ENCODE measurements around the gene OR6M1.

The OR6M1 gene

DNA sequence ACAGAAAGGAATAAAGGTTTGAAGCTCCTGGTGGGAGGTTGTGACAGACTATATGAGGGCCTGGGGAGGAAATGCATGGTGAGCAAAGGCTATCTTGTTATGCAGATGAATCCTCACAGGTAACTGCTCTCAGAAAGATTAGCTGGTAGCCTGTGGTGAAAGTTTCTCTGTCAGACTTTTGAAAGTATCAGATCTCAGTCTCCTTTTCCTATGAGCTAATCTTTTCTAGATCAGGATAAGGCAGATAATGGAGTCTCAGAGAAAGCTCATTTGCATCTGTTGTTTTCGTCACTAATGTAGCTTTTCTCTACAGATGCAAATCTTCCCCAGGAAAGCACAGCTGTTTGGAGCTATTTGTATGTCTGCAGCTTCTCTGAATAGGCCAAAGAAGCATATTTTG lies 30.9 kb downstream of the OR6M1 start:
- Histone ChIP-seq H3K4me3 (ENCODE audit: low read length in 2 of 2) (no peak overlapping the region), H3K14ac (ENCODE audit: low read length) (no peak overlapping the region), H2AFZ (ENCODE audit: low read length) (no peak overlapping the region), H2BK15ac (ENCODE audit: low read length) (no peak overlapping the region), H2BK120ac (ENCODE audit: low read depth, low read length) (no peak overlapping the region), H3K4ac (ENCODE audit: low read length) (no peak overlapping the region), H3K4me1 (ENCODE audit: control insufficient read depth in 2 of 2, insufficient read depth in 1 of 2, low read depth in 1 of 2, low read length in 2 of 2) (no peaks in the 10 kb centered on the region), H3K9ac (ENCODE audit: low read depth, low read length, poor library complexity) (no peak overlapping the region), H2AK5ac (ENCODE audit: low read depth, low read length) (no peak overlapping the region), H2BK12ac (ENCODE audit: low read length) (no peak overlapping the region), H4K8ac (ENCODE audit: low read depth, low read length) (no peak overlapping the region), H3K18ac (ENCODE audit: low read length) (no peak overlapping the region), H3K23ac (ENCODE audit: low read depth, low read length, poor library complexity) (no peak overlapping the region), H2BK5ac (ENCODE audit: low read length) (no peak overlapping the region), H3K36me3 (replicated peaks in 1 of 2; ENCODE audit: control insufficient read depth in 2 of 2, insufficient read depth in 2 of 2, low read length in 2 of 2) (no peaks in the 10 kb centered on the region), H3K27ac (replicated peaks; ENCODE audit: low read length) (no peak overlapping the region), H3K79me1 (ENCODE audit: low read depth, low read length) (no peaks in the 10 kb centered on the region), H3K27me3 (ENCODE audit: control insufficient read depth in 3 of 3, insufficient read depth in 3 of 3, low read depth in 1 of 3, low read length in 3 of 3) (no peaks in the 10 kb centered on the region), H3K9me3 (replicated peaks in 1 of 2; ENCODE audit: control insufficient read depth in 2 of 2, insufficient read depth in 1 of 2, low read depth in 1 of 2, low read length in 2 of 2) (no peaks in the 10 kb centered on the region), H3K4me2 (ENCODE audit: insufficient read depth, low read length, poor library complexity, severe bottlenecking) (no peak overlapping the region), H4K91ac (ENCODE audit: low read depth, low read length, poor library complexity) (no peak overlapping the region)
- no CpG with 5 or more reads among the region's 1 CpG for WGBS, 2 donors (ENCODE audit: extremely low coverage in 2 of 2, insufficient read length in 2 of 2, insufficient replicate concordance in 1 of 2)
- DNase-seq (ENCODE audit: low spot score) = no peak

DNA sequence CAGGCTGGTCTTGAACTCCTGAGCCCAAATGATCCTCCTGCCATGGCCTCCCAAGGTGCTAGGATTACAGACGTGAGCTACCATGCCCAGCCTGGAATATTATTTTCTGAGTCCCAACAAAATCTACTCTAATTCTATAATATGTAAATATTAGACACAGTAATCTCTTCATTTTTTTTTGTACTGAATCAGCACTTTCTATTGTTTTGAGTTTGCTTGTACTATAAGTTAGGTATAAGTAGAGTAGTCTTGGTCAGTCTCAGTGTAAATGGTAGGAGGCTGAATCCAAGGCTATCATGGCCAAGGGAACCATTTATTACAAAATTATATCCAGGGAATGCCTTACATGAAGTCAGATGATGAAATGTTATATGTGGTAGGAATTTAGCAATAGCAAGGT lies 32.2 kb downstream of the OR6M1 start:
- Histone ChIP-seq H2BK120ac (ENCODE audit: low read depth, low read length) (no peak overlapping the region), H4K91ac (ENCODE audit: low read depth, low read length, poor library complexity) (no peak overlapping the region), H3K9me3 (replicated peaks in 1 of 2; ENCODE audit: control insufficient read depth in 2 of 2, insufficient read depth in 1 of 2, low read depth in 1 of 2, low read length in 2 of 2) (no peaks in the 10 kb centered on the region), H2BK5ac (ENCODE audit: low read length) (no peak overlapping the region), H3K79me1 (ENCODE audit: low read depth, low read length) (no peaks in the 10 kb centered on the region), H2AFZ (ENCODE audit: low read length) (no peak overlapping the region), H2AK5ac (ENCODE audit: low read depth, low read length) (no peak overlapping the region), H4K8ac (ENCODE audit: low read depth, low read length) (no peak overlapping the region), H2BK15ac (ENCODE audit: low read length) (no peak overlapping the region), H3K23ac (ENCODE audit: low read depth, low read length, poor library complexity) (no peak overlapping the region), H3K4me3 (ENCODE audit: low read length in 2 of 2) (no peak overlapping the region), H3K27ac (replicated peaks; ENCODE audit: low read length) (no peak overlapping the region), H3K9ac (ENCODE audit: low read depth, low read length, poor library complexity) (no peak overlapping the region), H3K27me3 (ENCODE audit: control insufficient read depth in 3 of 3, insufficient read depth in 3 of 3, low read depth in 1 of 3, low read length in 3 of 3) (no peaks in the 10 kb centered on the region), H3K4me2 (ENCODE audit: insufficient read depth, low read length, poor library complexity, severe bottlenecking) (no peak overlapping the region), H3K36me3 (replicated peaks in 1 of 2; ENCODE audit: control insufficient read depth in 2 of 2, insufficient read depth in 2 of 2, low read length in 2 of 2) (no peaks in the 10 kb centered on the region), H3K14ac (ENCODE audit: low read length) (no peak overlapping the region), H3K4me1 (ENCODE audit: control insufficient read depth in 2 of 2, insufficient read depth in 1 of 2, low read depth in 1 of 2, low read length in 2 of 2) (no peaks in the 10 kb centered on the region), H2BK12ac (ENCODE audit: low read length) (no peak overlapping the region), H3K18ac (ENCODE audit: low read length) (no peak overlapping the region), H3K4ac (ENCODE audit: low read length) (no peak overlapping the region)
- no peak for DNase-seq (ENCODE audit: low spot score)
- no CpG with 5 or more reads among the region's 1 CpG for WGBS, 2 donors (ENCODE audit: extremely low coverage in 2 of 2, insufficient read length in 2 of 2, insufficient replicate concordance in 1 of 2)

DNA sequence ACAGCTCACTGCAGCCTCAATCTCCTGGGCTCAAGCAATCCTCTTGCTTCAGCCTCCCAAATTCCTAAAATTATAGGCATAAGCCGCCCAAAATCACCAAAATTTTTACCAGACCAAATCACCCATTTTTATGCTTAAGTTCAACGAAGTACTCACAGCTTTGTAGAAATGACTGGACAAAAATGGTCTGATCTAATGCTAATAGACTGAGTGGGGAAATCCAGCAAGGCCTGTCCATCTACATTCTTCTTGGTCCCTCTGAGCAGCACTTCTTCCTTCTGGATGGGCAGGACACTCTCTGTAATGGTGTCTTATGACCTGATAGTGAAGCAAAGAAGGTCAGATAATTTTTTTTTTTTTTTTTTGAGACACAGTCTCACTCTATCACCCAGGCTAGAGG lies 33.1 kb downstream of the OR6M1 start:
- Histone ChIP-seq H3K36me3 (replicated peaks in 1 of 2; ENCODE audit: control insufficient read depth in 2 of 2, insufficient read depth in 2 of 2, low read length in 2 of 2) (no peaks in the 10 kb centered on the region), H3K18ac (ENCODE audit: low read length) (no peak overlapping the region), H3K27me3 (ENCODE audit: control insufficient read depth in 3 of 3, insufficient read depth in 3 of 3, low read depth in 1 of 3, low read length in 3 of 3) (no peaks in the 10 kb centered on the region), H3K14ac (ENCODE audit: low read length) (no peak overlapping the region), H3K9ac (ENCODE audit: low read depth, low read length, poor library complexity) (no peak overlapping the region), H3K4me3 (ENCODE audit: low read length in 2 of 2) (no peak overlapping the region), H4K91ac (ENCODE audit: low read depth, low read length, poor library complexity) (no peak overlapping the region), H3K9me3 (replicated peaks in 1 of 2; ENCODE audit: control insufficient read depth in 2 of 2, insufficient read depth in 1 of 2, low read depth in 1 of 2, low read length in 2 of 2) (no peaks in the 10 kb centered on the region), H2AFZ (ENCODE audit: low read length) (no peak overlapping the region), H2BK12ac (ENCODE audit: low read length) (no peak overlapping the region), H4K8ac (ENCODE audit: low read depth, low read length) (no peak overlapping the region), H3K4me2 (ENCODE audit: insufficient read depth, low read length, poor library complexity, severe bottlenecking) (no peak overlapping the region), H2BK120ac (ENCODE audit: low read depth, low read length) (no peak overlapping the region), H3K4ac (ENCODE audit: low read length) (no peak overlapping the region), H2BK5ac (ENCODE audit: low read length) (no peak overlapping the region), H3K27ac (replicated peaks; ENCODE audit: low read length) (no peak overlapping the region), H3K79me1 (ENCODE audit: low read depth, low read length) (no peaks in the 10 kb centered on the region), H3K23ac (ENCODE audit: low read depth, low read length, poor library complexity) (no peak overlapping the region), H2BK15ac (ENCODE audit: low read length) (no peak overlapping the region), H2AK5ac (ENCODE audit: low read depth, low read length) (no peak overlapping the region), H3K4me1 (ENCODE audit: control insufficient read depth in 2 of 2, insufficient read depth in 1 of 2, low read depth in 1 of 2, low read length in 2 of 2) (no peaks in the 10 kb centered on the region)
- DNase-seq (ENCODE audit: low spot score) = no peak
- no CpG with 5 or more reads among the region's 2 CpGs for WGBS, 2 donors (ENCODE audit: extremely low coverage in 2 of 2, insufficient read length in 2 of 2, insufficient replicate concordance in 1 of 2)

- H2AK5ac ChIP-seq (ENCODE audit: low read depth, low read length) = no peak overlapping the region
- H3K18ac ChIP-seq (ENCODE audit: low read length) = no peak overlapping the region
- H3K23ac ChIP-seq (ENCODE audit: low read depth, low read length, poor library complexity) = no peak overlapping the region
- H3K4me3 ChIP-seq (ENCODE audit: low read length in 2 of 2) = no peak overlapping the region
- no peaks in the 10 kb centered on the region for H3K9me3 ChIP-seq (replicated peaks in 1 of 2; ENCODE audit: control insufficient read depth in 2 of 2, insufficient read depth in 1 of 2, low read depth in 1 of 2, low read length in 2 of 2)
- no peak overlapping the region for H3K27ac ChIP-seq (replicated peaks; ENCODE audit: low read length)
- no peak overlapping the region for H3K4ac ChIP-seq (ENCODE audit: low read length)
- no peak overlapping the region for H3K14ac ChIP-seq (ENCODE audit: low read length)
- H3K9ac ChIP-seq (ENCODE audit: low read depth, low read length, poor library complexity) = no peak overlapping the region
- no peak overlapping the region for H2AFZ ChIP-seq (ENCODE audit: low read length)
- no peak overlapping the region for H2BK15ac ChIP-seq (ENCODE audit: low read length)
- H4K91ac ChIP-seq (ENCODE audit: low read depth, low read length, poor library complexity) = no peak overlapping the region
- no CpG with 5 or more reads among the region's 3 CpGs for WGBS, 2 donors (ENCODE audit: extremely low coverage in 2 of 2, insufficient read length in 2 of 2, insufficient replicate concordance in 1 of 2)
- no peak overlapping the region for H4K8ac ChIP-seq (ENCODE audit: low read depth, low read length)
- no peak overlapping the region for H2BK5ac ChIP-seq (ENCODE audit: low read length)
- H3K27me3 ChIP-seq (ENCODE audit: control insufficient read depth in 3 of 3, insufficient read depth in 3 of 3, low read depth in 1 of 3, low read length in 3 of 3) = no peaks in the 10 kb centered on the region
- no peak overlapping the region for H2BK120ac ChIP-seq (ENCODE audit: low read depth, low read length)
- no peak overlapping the region for H2BK12ac ChIP-seq (ENCODE audit: low read length)
- no peaks in the 10 kb centered on the region for H3K4me1 ChIP-seq (ENCODE audit: control insufficient read depth in 2 of 2, insufficient read depth in 1 of 2, low read depth in 1 of 2, low read length in 2 of 2)
- no peaks in the 10 kb centered on the region for H3K79me1 ChIP-seq (ENCODE audit: low read depth, low read length)
- no peaks in the 10 kb centered on the region for H3K36me3 ChIP-seq (replicated peaks in 1 of 2; ENCODE audit: control insufficient read depth in 2 of 2, insufficient read depth in 2 of 2, low read length in 2 of 2)
- H3K4me2 ChIP-seq (ENCODE audit: insufficient read depth, low read length, poor library complexity, severe bottlenecking) = no peak overlapping the region
- no peak for DNase-seq (ENCODE audit: low spot score)
Observed at GRCh38 chr11:123771664-123772063, 34.5 kb downstream of the OR6M1 start.

Measured in neuronal stem cell (in vitro differentiated cells).